ENCODE data around the gene FAM13C. TPM values are rescaled to one million over a fixed set of nuclear protein-coding genes. Genes with fewer than 3 reads are reported as not detected.

The FAM13C gene
- total and polyA plus RNA-seq, 7 donors, result 1.0 to 31.7 (median 13.1) TPM

DNA sequence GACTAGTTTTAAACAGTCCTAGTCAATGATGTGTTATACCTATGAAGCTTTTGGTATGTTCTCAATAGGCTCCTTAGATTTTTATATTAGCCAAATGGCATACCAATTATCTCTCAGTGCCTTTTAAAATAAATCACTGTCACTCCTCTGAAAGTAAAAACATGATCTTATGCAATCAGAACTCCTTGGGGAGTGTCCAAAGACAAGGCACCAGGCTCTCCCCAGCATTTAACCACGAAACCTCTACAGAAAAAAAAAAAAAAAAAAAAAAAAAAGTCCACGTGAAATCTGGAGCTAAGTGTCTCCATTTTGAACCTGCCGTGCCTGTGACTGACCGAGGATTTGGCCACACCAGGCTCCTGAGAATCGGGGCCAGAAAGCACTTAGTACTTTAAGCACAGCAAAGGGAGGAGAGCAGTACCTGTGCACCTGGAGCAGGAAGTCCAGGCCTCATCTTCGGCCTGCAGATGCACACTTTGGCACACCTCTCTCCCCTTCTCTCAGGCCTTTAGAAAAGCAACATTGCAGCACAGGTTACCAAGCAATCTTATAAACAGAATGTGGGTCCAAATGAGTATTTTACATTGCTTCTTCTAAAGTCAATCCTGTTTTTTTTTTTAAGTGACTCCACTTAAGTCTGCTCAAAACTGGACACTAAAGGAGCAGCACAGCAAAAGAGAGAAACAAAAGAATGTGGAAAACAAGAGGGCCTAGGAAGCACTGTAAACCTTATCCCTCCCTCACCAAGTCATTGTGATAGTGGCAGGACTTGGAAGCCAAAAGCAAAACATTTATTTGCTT is 1.5 kb downstream of the FAM13C start:
- TF ChIP-seq, protein P1, sequence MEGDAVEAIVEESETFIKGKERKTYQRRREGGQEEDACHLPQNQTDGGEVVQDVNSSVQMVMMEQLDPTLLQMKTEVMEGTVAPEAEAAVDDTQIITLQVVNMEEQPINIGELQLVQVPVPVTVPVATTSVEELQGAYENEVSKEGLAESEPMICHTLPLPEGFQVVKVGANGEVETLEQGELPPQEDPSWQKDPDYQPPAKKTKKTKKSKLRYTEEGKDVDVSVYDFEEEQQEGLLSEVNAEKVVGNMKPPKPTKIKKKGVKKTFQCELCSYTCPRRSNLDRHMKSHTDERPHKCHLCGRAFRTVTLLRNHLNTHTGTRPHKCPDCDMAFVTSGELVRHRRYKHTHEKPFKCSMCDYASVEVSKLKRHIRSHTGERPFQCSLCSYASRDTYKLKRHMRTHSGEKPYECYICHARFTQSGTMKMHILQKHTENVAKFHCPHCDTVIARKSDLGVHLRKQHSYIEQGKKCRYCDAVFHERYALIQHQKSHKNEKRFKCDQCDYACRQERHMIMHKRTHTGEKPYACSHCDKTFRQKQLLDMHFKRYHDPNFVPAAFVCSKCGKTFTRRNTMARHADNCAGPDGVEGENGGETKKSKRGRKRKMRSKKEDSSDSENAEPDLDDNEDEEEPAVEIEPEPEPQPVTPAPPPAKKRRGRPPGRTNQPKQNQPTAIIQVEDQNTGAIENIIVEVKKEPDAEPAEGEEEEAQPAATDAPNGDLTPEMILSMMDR (IDR thresholded peaks at IDR 0.05), result no peak
- peak overlapping the region; percentile 77 for H3K4me3 ChIP-seq
- no peaks in the 10 kb centered on the region for H3K9me3 ChIP-seq
- H3K36me3 ChIP-seq (ENCODE audit: insufficient read depth in 1 of 2, low read depth in 1 of 2), result peaks cover 0 to 6% of the 10 kb centered on the region in 2 donors
- H3K27ac ChIP-seq, result peak overlapping the region; percentile 90
- ATAC-seq (peak in 3 of 4 donors; percentile 10 to 25 (median 23)), DNase-seq (no peak)
- H3K4me1 ChIP-seq, result peaks cover 16% of the 10 kb centered on the region
- 19 to 32% (median 24%) methylated on average over 6 of the region's 6 CpGs for WGBS, 3 donors
- H3K27me3 ChIP-seq (ENCODE audit: insufficient read depth in 3 of 3, low read length in 2 of 3), result no peaks in the 10 kb centered on the region
- intact Hi-C loops (cut with DNase I), result loop anchor here in 1 of 2 donors (5.0 kb wide), 1 partner anchor 39 kb away; no protein-coding TSS in a partner anchor

DNA sequence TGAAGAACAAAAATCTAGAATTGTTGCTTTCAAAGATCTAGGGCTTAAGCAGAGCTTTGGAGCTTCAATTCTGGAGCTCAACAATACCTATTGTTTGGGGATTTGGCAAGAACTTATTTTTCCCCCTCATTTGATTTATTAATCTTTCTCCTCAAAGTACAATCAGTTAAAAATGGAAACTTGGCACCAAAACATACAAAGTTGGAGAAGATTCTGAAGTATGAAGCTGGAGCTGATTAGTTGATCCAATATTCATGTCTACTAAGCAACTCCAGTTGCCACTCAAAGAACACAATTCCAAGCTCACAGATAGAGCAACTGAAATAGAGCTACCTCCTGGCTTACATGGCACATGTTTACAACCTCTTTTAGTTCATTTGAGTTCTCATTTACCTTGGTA is 3.8 kb downstream of the FAM13C start:
- H3K4me1 ChIP-seq, result peaks cover 16% of the 10 kb centered on the region
- no peak for DNase-seq
- no peaks in the 10 kb centered on the region for H3K27me3 ChIP-seq (ENCODE audit: insufficient read depth in 3 of 3, low read length in 2 of 3)
- H3K36me3 ChIP-seq (ENCODE audit: insufficient read depth in 1 of 2, low read depth in 1 of 2), result peaks cover 0 to 27% of the 10 kb centered on the region in 2 donors
- peak overlapping the region; percentile 77 for H3K4me3 ChIP-seq
- no peaks in the 10 kb centered on the region for H3K9me3 ChIP-seq
- peak overlapping the region; percentile 90 for H3K27ac ChIP-seq
- TF ChIP-seq, protein P1 (IDR thresholded peaks at IDR 0.05), result no peak
- ATAC-seq, result no peak
- intact Hi-C loops (cut with DNase I), result loop anchor here in 1 of 2 donors (5.0 kb wide), 1 partner anchor 91 kb away; no protein-coding TSS in a partner anchor

DNA sequence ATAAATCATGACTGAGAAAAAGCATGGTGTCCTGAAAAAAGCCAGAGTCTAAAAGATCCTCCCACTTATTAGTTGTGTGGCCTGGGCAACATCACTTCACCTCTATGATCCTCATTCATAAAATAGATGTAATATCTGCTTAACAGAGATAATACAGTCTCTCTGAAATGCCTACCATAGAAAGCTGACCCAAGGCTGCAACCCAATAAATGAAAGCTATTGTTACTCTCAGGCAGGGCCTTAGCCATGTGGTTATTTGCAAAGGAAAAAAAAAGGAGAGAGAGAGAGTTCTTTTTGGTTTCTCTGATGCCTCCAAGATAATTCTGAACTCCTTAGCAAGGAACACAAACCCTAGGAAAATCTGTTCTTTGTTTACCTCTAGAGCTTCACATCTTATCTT is 7.9 kb downstream of the FAM13C start:
- Histone ChIP-seq H3K36me3 (ENCODE audit: insufficient read depth in 1 of 2, low read depth in 1 of 2) (peaks cover 5 to 64% of the 10 kb centered on the region in 2 donors), H3K4me3 (no peak overlapping the region), H3K27ac (peak overlapping the region; percentile 27), H3K27me3 (ENCODE audit: insufficient read depth in 3 of 3, low read length in 2 of 3) (no peaks in the 10 kb centered on the region), H3K4me1 (peaks cover 6% of the 10 kb centered on the region), H3K9me3 (no peaks in the 10 kb centered on the region)
- intact Hi-C loops (cut with DNase I), result no loop called here
- TF ChIP-seq, protein P1 (IDR thresholded peaks at IDR 0.05), result no peak
- DNase-seq, result no peak
- ATAC-seq, result no peak

DNA sequence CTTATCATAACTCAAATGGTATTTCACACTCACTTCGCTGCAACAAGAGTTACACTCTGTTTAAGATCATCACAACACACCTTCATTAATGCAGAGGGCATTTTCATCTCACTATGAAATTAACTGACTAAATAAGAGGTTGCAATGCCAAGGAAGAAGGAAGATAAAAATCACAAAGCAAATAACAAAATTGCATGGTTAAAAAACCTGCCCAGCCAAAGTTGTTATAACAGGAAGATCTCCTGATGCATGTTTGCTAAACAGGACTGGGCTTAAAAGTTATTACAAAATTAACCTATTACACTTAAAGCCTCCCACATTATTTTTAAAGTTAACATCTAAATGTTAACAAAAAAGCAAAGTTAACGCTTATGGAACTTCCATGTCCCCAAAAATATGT is 11.8 kb downstream of the FAM13C start:
- Histone ChIP-seq H3K4me1 (peaks cover 21% of the 10 kb centered on the region), H3K27ac (no peak overlapping the region), H3K4me3 (no peak overlapping the region), H3K36me3 (ENCODE audit: insufficient read depth in 1 of 2, low read depth in 1 of 2) (peaks cover 8 to 61% of the 10 kb centered on the region in 2 donors), H3K9me3 (no peaks in the 10 kb centered on the region), H3K27me3 (ENCODE audit: insufficient read depth in 3 of 3, low read length in 2 of 3) (no peaks in the 10 kb centered on the region)
- ATAC-seq, result no peak
- no peak for DNase-seq
- intact Hi-C loops (cut with DNase I), result no loop called here
- TF ChIP-seq, protein P1 (IDR thresholded peaks at IDR 0.05), result no peak
- 93 to 95% (median 94%) methylated on average over 2 of the region's 2 CpGs for WGBS, 3 donors
